Thoracic aorta (tissue), 2 donors: ENCODE results near the gene IPCEF1. TPM values are rescaled to one million over a fixed set of nuclear protein-coding genes. Genes with fewer than 3 reads are reported as not detected.

ENCODE experiments used
- ATAC-seq: fragments of 150-250 bp; one replicate; pipeline ENCODE4 v1.8.0; 2017; ENCODE audit warnings: low read depth; ENCODE audit not compliant: insufficient number of reproducible peaks, low FRiP score
- DNase-seq: peaks from one replicate; pipeline ENCODE4 v3.0.0-alpha.2; 2020; ENCODE audit warnings: low spot score
- H3K27ac ChIP-seq, 2 donors: fragments of 200-600 bp; sonication (generic); 1 replicate in 1 of 2; 2 replicates in 1 of 2; pipeline ENCODE4 v1.5.1; 2016; ENCODE audit warnings: mild to moderate bottlenecking in 2 of 2, moderate library complexity in 2 of 2
- H3K27me3 ChIP-seq: fragments of 200-600 bp; sonication (generic); replicated peaks from 2 replicates; pipeline ENCODE4 v1.6.0; 2016; ENCODE audit warnings: mild to moderate bottlenecking; ENCODE audit not compliant: insufficient read depth
- H3K36me3 ChIP-seq: fragments of 200-600 bp; sonication (generic); one replicate; pipeline ENCODE4 v1.5.1; 2016
- H3K4me1 ChIP-seq, 2 donors: fragments of 200-600 bp; sonication (generic); 1 replicate in 1 of 2; 2 replicates in 1 of 2; pipeline versions ENCODE4 v1.5.1 to v1.6.0; 2016; ENCODE audit warnings: low read depth in 2 of 2, mild to moderate bottlenecking in 1 of 2; ENCODE audit not compliant: control insufficient read depth in 1 of 2
- H3K4me3 ChIP-seq: fragments of 200-600 bp; sonication (generic); 2 replicates; pipeline ENCODE4 v1.5.1; 2016; ENCODE audit warnings: mild to moderate bottlenecking
- H3K9me3 ChIP-seq: fragments of 200-600 bp; sonication (generic); 2 replicates; pipeline ENCODE4 v1.5.1; 2016
- CTCF ChIP-seq: fragments of 200-600 bp; sonication (generic); IDR thresholded peaks from one replicate; pipeline ENCODE4 v1.5.1; 2019; ENCODE audit warnings: antibody characterized with exemption
- total RNA-seq, 2 donors: library from RNA; depleted of rRNA; stranded (reverse); fragments of >200 nt; gene quantifications; one replicate each; pipeline versions ENCODE4 v1.1.0 to v1.2.3, GENCODE V29; 2016

The IPCEF1 gene
- total RNA-seq, 2 donors from 2014 or later, result 2.8 to 3.8 TPM

GRCh38 chr6:154218301-154218700 is 138.3 kb downstream of the IPCEF1 start:
- H3K27me3 ChIP-seq, result no peaks in the 10 kb centered on the region
- no peak overlapping the region for H3K4me3 ChIP-seq
- no peaks in the 10 kb centered on the region for H3K9me3 ChIP-seq
- no peaks in the 10 kb centered on the region for H3K36me3 ChIP-seq
- no peaks in the 10 kb centered on the region for H3K4me1 ChIP-seq
- DNase-seq (no peak), ATAC-seq (no peak)
- no peak for TF ChIP-seq CTCF
- no peak overlapping the region for H3K27ac ChIP-seq

GRCh38 chr6:154213782-154214181 is 142.8 kb downstream of the IPCEF1 start:
- Histone ChIP-seq H3K4me3 (no peak overlapping the region), H3K36me3 (no peaks in the 10 kb centered on the region), H3K27ac (no peak overlapping the region), H3K9me3 (no peaks in the 10 kb centered on the region), H3K4me1 (no peaks in the 10 kb centered on the region), H3K27me3 (no peaks in the 10 kb centered on the region)
- DNase-seq, result no peak
- TF ChIP-seq CTCF, result no peak
- ATAC-seq, result no peak

- Histone ChIP-seq H3K27me3 (no peaks in the 10 kb centered on the region), H3K36me3 (no peaks in the 10 kb centered on the region), H3K9me3 (no peaks in the 10 kb centered on the region), H3K4me3 (no peak overlapping the region), H3K4me1 (no peaks in the 10 kb centered on the region), H3K27ac (no peak overlapping the region)
- ATAC-seq (no peak), DNase-seq (no peak)
- no peak for TF ChIP-seq CTCF
Measured at GRCh38 chr6:154210678-154211077, 145.9 kb downstream of the IPCEF1 start.

- H3K27ac ChIP-seq, result no peak overlapping the region
- H3K36me3 ChIP-seq, result no peaks in the 10 kb centered on the region
- no peak overlapping the region for H3K4me3 ChIP-seq
- DNase-seq, result no peak
- no peaks in the 10 kb centered on the region for H3K4me1 ChIP-seq
- no peaks in the 10 kb centered on the region for H3K9me3 ChIP-seq
- ATAC-seq, result no peak
- H3K27me3 ChIP-seq, result no peaks in the 10 kb centered on the region
- TF ChIP-seq CTCF, result no peak
Measured at GRCh38 chr6:154209555-154209954, 147.0 kb downstream of the IPCEF1 start.

- TF ChIP-seq CTCF, result no peak
- H3K4me3 ChIP-seq, result no peak overlapping the region
- ATAC-seq (no peak), DNase-seq (no peak)
- H3K9me3 ChIP-seq, result no peaks in the 10 kb centered on the region
- H3K4me1 ChIP-seq, result no peaks in the 10 kb centered on the region
- no peaks in the 10 kb centered on the region for H3K27me3 ChIP-seq
- no peaks in the 10 kb centered on the region for H3K36me3 ChIP-seq
- no peak overlapping the region for H3K27ac ChIP-seq
Measured at GRCh38 chr6:154206996-154207395, 149.6 kb downstream of the IPCEF1 start.
